Spinal cord (tissue), 10 donors: ENCODE results near the gene ATP1B1. TPM values are rescaled to one million over a fixed set of nuclear protein-coding genes. Genes with fewer than 3 reads are reported as not detected.

Source experiments
- DNase-seq, 6 donors: peaks; one replicate each; pipeline versions ENCODE4 v3.0.0 to v3.0.0-alpha.2; 2013 to 2015; ENCODE audit warnings: low spot score in 6 of 6, low read depth in 4 of 6
- H3K27ac ChIP-seq: one replicate; pipeline ENCODE4 v1.5.1; 2013; ENCODE audit warnings: low read depth, low read length, control low read depth
- H3K27me3 ChIP-seq: one replicate; pipeline ENCODE4 v1.6.1; 2013; ENCODE audit warnings: low read length; ENCODE audit not compliant: control insufficient read depth, insufficient read depth
- H3K36me3 ChIP-seq: one replicate; pipeline ENCODE4 v1.6.1; 2013; ENCODE audit warnings: low read length; ENCODE audit not compliant: control insufficient read depth, insufficient read depth
- H3K4me1 ChIP-seq: one replicate; pipeline ENCODE4 v1.6.1; 2013; ENCODE audit warnings: low read length; ENCODE audit not compliant: control insufficient read depth, insufficient read depth
- H3K4me3 ChIP-seq: one replicate; pipeline ENCODE4 v1.5.1; 2013; ENCODE audit warnings: low read depth, low read length, control low read depth
- H3K9me3 ChIP-seq: one replicate; pipeline ENCODE4 v1.6.1; 2013; ENCODE audit warnings: low read length; ENCODE audit not compliant: control insufficient read depth, insufficient read depth
- WGBS: methylation state at CpG from one replicate; pipeline ENCODE4 v1.1.5; 2013; ENCODE audit warnings: missing lambda C conversion rate; ENCODE audit not compliant: insufficient coverage; 5-methylcytosine and 5-hydroxymethylcytosine counted together
- polyA plus RNA-seq, 2 donors: library from polyadenylated mRNA; unstranded; fragments of 120-200 nt; gene quantifications; one replicate each; pipeline ENCODE4 v1.2.1, GENCODE V29; 2013; ENCODE audit not compliant: insufficient read length in 2 of 2
- total RNA-seq, 2 donors: library from RNA; depleted of rRNA in 1 of 2; stranded (reverse); fragments of 120-200 nt in 1 of 2; fragments of >200 nt in 1 of 2; gene quantifications; one replicate each; pipeline versions ENCODE4 v1.2.3 to v1.2.4, GENCODE V29; 2013 to 2014
- donor health status: healthy.

The ATP1B1 gene
- total and polyA plus RNA-seq, 4 donors: 90.1 to 459 (median 390) TPM

GRCh38 chr1:169144941-169145626, 38.6 kb downstream of the ATP1B1 start:
- WGBS: no CpG with 5 or more reads among the region's 7 CpGs
- no peak overlapping the region for H3K27ac ChIP-seq
- no peaks in the 10 kb centered on the region for H3K27me3 ChIP-seq
- no peaks in the 10 kb centered on the region for H3K36me3 ChIP-seq
- H3K4me1 ChIP-seq: no peaks in the 10 kb centered on the region
- H3K9me3 ChIP-seq: no peaks in the 10 kb centered on the region
- peak in 1 of 6 donors; percentile 16 for DNase-seq
- no peak overlapping the region for H3K4me3 ChIP-seq

- H3K9me3 ChIP-seq: no peaks in the 10 kb centered on the region
Measured at GRCh38 chr1:169146576-169147214, 40.2 kb downstream of the ATP1B1 start.

DNA sequence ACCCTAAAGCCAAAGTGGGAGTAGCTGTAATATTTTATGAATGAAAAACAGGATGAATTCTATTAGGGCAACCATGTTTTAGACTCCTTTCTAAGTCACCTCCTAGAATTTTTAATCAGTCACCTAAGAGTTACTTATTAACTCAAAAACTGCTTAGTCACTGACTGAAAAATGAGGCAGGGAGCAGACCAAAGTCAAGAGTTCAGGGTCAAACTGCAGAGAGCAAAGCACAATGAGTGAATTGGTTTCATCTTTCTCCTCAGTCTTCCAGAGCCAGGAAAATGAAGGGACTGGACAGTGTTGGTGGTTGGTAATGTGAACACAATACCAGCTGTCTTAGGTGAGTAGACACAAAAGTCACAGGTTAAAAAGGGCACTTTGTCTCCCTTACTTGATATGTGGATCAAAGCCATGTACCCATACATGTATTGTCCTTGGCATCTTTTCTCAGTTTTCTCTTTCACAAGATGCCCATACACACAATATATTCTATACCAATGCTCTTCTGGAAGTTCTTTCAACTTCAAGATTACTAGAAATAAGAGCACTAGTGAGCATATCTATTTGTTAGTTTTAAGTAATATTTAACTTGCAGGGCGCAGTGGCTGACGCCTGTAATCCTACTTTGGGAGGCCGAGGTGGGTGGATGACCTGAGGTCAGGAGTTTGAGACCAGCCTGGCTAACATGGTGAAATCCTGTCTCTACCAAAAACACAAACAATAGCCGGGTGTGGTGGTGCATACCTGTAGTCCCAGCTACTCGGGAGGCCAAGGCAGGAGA, 42.2 kb downstream of the ATP1B1 start:
- no peak overlapping the region for H3K27ac ChIP-seq
- no peaks in the 10 kb centered on the region for H3K9me3 ChIP-seq
- WGBS: no CpG with 5 or more reads among the region's 5 CpGs
- no peaks in the 10 kb centered on the region for H3K27me3 ChIP-seq
- H3K36me3 ChIP-seq: no peaks in the 10 kb centered on the region
- H3K4me3 ChIP-seq: no peak overlapping the region
- no peaks in the 10 kb centered on the region for H3K4me1 ChIP-seq
- no peak for DNase-seq

More at GRCh38 chr1:169146576-169147214, 40.2 kb downstream of the ATP1B1 start:
- Histone ChIP-seq H3K36me3 (no peaks in the 10 kb centered on the region), H3K27ac (no peak overlapping the region), H3K4me1 (no peaks in the 10 kb centered on the region), H3K4me3 (no peak overlapping the region), H3K27me3 (no peaks in the 10 kb centered on the region)
- no peak for DNase-seq
- no CpG with 5 or more reads among the region's 1 CpG for WGBS

GRCh38 chr1:169149555-169150286, 43.2 kb downstream of the ATP1B1 start:
- Histone ChIP-seq H3K4me3 (no peak overlapping the region), H3K9me3 (no peaks in the 10 kb centered on the region), H3K36me3 (no peaks in the 10 kb centered on the region), H3K27ac (no peak overlapping the region), H3K4me1 (no peaks in the 10 kb centered on the region), H3K27me3 (no peaks in the 10 kb centered on the region)
- WGBS: no CpG with 5 or more reads among the region's 2 CpGs
- DNase-seq: no peak

- no peak for DNase-seq
- Histone ChIP-seq H3K27me3 (no peaks in the 10 kb centered on the region), H3K4me1 (no peaks in the 10 kb centered on the region), H3K36me3 (no peaks in the 10 kb centered on the region), H3K4me3 (no peak overlapping the region), H3K9me3 (no peaks in the 10 kb centered on the region), H3K27ac (no peak overlapping the region)
- WGBS: 67% methylated on average over 3 of the region's 4 CpGs
Measured at GRCh38 chr1:169150641-169151337, 44.3 kb downstream of the ATP1B1 start.

DNA sequence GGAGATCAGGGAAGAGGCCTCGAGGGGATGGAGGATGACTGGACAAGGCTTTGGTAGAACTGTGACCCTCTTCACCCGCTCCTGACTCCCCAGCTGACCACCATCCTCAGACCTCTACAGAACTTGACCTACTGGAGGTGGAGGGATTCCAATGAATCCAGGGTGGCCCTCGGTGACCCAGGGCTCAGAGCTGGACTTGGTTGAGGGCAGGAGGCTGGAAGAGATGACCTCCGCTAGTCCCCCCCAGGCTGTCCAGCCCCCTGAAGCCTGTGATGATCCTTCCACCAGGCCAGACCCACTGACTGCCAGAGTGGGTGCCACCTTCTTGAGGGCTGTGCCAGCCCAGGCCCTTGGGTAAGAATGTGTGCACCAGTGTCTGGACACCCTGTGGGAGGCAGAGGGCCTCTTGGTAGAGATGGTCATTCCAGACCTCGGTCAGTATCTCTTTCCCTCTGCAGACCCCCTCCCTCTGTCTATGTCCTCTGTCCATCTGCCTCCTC, 44.9 kb downstream of the ATP1B1 start:
- H3K9me3 ChIP-seq: no peaks in the 10 kb centered on the region
- no peak overlapping the region for H3K27ac ChIP-seq
- H3K4me3 ChIP-seq: no peak overlapping the region
- no peaks in the 10 kb centered on the region for H3K36me3 ChIP-seq
- H3K27me3 ChIP-seq: no peaks in the 10 kb centered on the region
- whole genome bisulfite sequencing: 94% methylated on average over 2 of the region's 5 CpGs
- DNase-seq: no peak
- H3K4me1 ChIP-seq: no peaks in the 10 kb centered on the region

- Histone ChIP-seq H3K4me1 (no peaks in the 10 kb centered on the region), H3K4me3 (no peak overlapping the region), H3K36me3 (no peaks in the 10 kb centered on the region), H3K27ac (no peak overlapping the region), H3K9me3 (no peaks in the 10 kb centered on the region), H3K27me3 (no peaks in the 10 kb centered on the region)
- DNase-seq: no peak
- 50% methylated on average over 1 of the region's 1 CpG for WGBS
Measured at GRCh38 chr1:169155675-169156074, 49.2 kb downstream of the ATP1B1 start.

- no peak for DNase-seq
- Histone ChIP-seq H3K36me3 (no peaks in the 10 kb centered on the region), H3K27ac (no peak overlapping the region), H3K4me1 (no peaks in the 10 kb centered on the region), H3K27me3 (no peaks in the 10 kb centered on the region), H3K9me3 (no peaks in the 10 kb centered on the region), H3K4me3 (no peak overlapping the region)
- no CpG with 5 or more reads among the region's 3 CpGs for WGBS
Measured at GRCh38 chr1:169156580-169156979, 50.1 kb downstream of the ATP1B1 start.
